HG03103 (cell line): ENCODE results near the gene CDH16.

Experiments
- ATAC-seq: cut with Tn5 transposase; IDR thresholded peaks from one replicate; pipeline ENCODE4 v1.9.1; 2021; ENCODE audit warnings: low read depth; ENCODE audit not compliant: unreplicated experiment

CDH16 gene

GRCh38 chr16:66930189-66930588, 11.5 kb upstream of the CDH16 start:
- no peak for ATAC-seq

GRCh38 chr16:66928702-66929388, 10.2 kb upstream of the CDH16 start:
- no peak for ATAC-seq

- no peak for ATAC-seq
These were observed 9.4 kb upstream of the CDH16 start for GRCh38 chr16:66927918-66928649.

GRCh38 chr16:66926961-66927436, 8.3 kb upstream of the CDH16 start:
- no peak for ATAC-seq

GRCh38 chr16:66926171-66926947, 7.7 kb upstream of the CDH16 start:
- ATAC-seq = no peak

- no peak for ATAC-seq
These were observed 6.7 kb upstream of the CDH16 start, which contains the start of gene RRAD for GRCh38 chr16:66925322-66925840. TSS of gene RRAD (minus strand) at chr16:66925535. CDS start at chr16:66925179, 356 bp downstream.

GRCh38 chr16:66924527-66925321, 6.0 kb upstream of the CDH16 start:
- ATAC-seq = no peak

GRCh38 chr16:66923866-66924265, 5.2 kb upstream of the CDH16 start:
- ATAC-seq = no peak

- no peak for ATAC-seq
These were observed 4.6 kb upstream of the CDH16 start for GRCh38 chr16:66923247-66923731.

GRCh38 chr16:66921729-66922450, 3.2 kb upstream of the CDH16 start:
- ATAC-seq = no peak

- ATAC-seq = no peak
These were observed 2.4 kb upstream of the CDH16 start for GRCh38 chr16:66920924-66921680.

- ATAC-seq = no peak
These were observed 1.6 kb upstream of the CDH16 start for GRCh38 chr16:66920299-66920590.

GRCh38 chr16:66919569-66920298, 1.0 kb upstream of the CDH16 start:
- no peak for ATAC-seq

- no peak for ATAC-seq
These were observed 330 bp downstream of the CDH16 start for GRCh38 chr16:66918355-66918754.

GRCh38 chr16:66917741-66918140, 944 bp downstream of the CDH16 start:
- no peak for ATAC-seq

- ATAC-seq = no peak
These were observed 2.2 kb downstream of the CDH16 start for GRCh38 chr16:66916518-66916917.

GRCh38 chr16:66915041-66915440, 3.6 kb downstream of the CDH16 start:
- no peak for ATAC-seq

GRCh38 chr16:66914541-66914940, 4.1 kb downstream of the CDH16 start:
- no peak for ATAC-seq
